Epidermal melanocyte (primary cell): Measurements from ENCODE around the gene CYP4A11.
"Not testable (repeated sequence)": the region's sequence is repeated elsewhere in the genome, so short reads cannot be mapped to it uniquely, and the experiment has no call there.

Experiments
- DNase-seq: peaks from one replicate; pipeline ENCODE4 v3.0.0; 2011; ENCODE audit warnings: low spot score; ENCODE audit not compliant: insufficient read length

Gene CYP4A11

DNA sequence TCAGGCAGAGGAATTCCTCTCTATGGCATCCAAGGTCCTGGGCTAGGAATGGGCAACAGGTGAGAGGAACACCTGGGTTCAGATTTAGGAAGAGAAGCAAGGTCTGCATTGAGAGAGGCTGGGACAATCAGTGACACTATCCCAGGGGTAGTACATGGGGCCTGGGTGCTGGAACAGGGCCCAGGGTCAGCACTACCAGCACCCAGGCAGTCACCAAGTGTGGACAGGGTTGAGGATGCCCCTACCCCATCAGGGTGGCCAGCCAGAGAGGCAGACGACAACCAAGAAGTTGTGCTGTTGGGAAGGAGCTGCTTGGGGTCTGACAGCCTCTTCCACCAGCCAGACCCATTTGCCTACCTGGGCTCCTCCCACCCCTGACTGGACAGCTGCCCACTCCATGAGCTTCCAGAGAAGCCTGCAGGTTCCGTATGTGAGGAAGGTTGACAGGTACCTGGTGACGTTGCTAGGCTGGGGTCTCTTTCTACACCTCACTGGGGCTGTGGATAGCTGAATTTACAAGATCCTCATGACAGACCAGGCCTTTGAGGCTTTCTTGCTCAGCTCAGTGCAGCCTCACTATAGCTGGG, 13.9 kb downstream of the CYP4A11 start:
- no peak for DNase-seq

DNA sequence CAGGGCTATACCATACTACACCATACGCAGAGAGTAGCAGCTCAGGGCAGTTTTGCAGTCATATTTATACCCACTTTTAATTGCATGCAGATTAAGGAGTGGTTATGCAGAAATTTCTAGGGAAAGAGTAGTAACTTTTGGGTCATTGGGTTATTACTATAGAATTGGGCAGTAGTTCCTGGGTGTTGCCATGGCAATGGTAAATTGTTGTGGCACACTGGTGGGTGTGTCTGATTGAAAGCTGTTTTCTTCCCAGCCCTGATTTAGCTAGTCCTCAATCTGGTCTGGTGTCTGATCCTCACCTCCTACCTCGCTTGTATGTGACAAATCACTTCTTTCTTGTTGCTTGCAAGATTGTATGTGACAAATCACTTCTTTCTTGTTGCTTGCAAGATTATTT, 30.5 kb downstream of the CYP4A11 start:
- no peak for DNase-seq

DNA sequence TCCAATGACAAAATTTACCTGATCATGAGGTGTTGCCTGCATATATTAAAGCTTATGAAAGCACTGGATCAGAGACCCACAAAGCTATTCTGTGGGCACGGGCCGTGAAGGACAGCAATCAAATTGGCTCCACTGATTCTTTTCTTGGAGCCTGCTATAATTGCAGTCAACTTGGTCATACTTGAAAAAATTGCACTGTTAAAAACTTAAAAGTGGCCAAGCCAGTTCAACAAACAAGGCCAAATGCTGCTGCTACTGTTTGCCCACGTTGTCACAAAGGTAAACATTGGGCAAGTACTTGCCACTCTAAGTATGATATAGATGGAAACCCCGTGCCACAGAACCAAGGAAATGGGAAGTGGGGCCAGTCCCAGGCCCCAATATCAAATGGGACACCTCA, 37.8 kb downstream of the CYP4A11 start:
- DNase-seq, result no peak

DNA sequence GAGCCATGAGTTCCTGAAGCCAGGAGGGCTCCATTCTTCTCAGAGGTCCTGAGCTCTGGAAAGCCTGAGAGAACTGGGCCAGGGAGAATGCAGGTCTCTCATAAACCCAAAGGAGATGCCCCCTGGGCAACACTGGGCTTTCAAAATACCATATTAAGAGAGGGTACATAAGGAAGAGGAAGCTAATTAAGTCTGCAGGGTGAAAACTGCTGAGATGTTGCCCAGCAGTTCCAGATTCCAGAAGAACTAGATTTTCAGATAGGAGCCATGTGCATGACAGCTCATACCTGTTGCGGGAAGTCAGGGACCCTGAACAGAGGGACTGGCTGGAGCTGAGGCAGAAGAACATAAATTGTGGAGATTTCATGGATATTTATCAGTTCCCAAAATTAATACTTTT, 40.9 kb downstream of the CYP4A11 start:
- DNase-seq, result no peak

DNA sequence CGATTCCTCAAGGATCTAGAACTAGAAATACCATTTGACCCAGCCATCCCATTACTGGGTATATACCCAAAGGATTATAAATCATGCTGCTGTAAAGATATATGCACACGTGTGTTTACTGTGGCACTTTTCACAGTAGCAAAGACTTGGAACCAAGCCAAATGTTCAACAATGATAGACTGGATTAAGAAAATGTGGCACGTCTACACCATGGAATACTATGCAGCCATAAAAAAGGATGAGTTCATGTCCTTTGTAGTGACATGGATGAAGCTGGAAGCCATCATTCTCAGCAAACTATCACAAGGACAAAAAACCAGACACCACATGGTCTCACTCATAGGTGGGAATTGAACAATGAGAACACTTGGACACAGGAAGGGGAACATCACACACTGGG, 59.6 kb downstream of the CYP4A11 start:
- not testable (repeated sequence) for DNase-seq
